GM12878 (cell line): ENCODE measurements around the gene OTULIN.

Source experiments
- EP300 ChIP-seq, 2 experiments: fragments of 150-350 bp in 1 of 2; IDR thresholded peaks; 2 replicates each; pipeline ENCODE4 v1.6.1; 2011 to 2012; ENCODE audit warnings: low read depth in 2 of 2, low read length in 2 of 2, borderline replicate concordance in 1 of 2, improper control_type of control experiment in 1 of 2, inconsistent platforms in 1 of 2; ENCODE audit not compliant: control insufficient read depth in 1 of 2
- JUNB ChIP-seq: IDR thresholded peaks from 2 replicates; pipeline ENCODE4 v1.6.1; 2016; ENCODE audit warnings: antibody characterized with exemption, mild to moderate bottlenecking
- JUND ChIP-seq: IDR thresholded peaks from 2 replicates; pipeline ENCODE4 v1.6.1; 2012; ENCODE audit warnings: low read depth, mild to moderate bottlenecking, low read length, improper control_type of control experiment, moderate library complexity
- KLF5 ChIP-seq: fragments of 450-650 bp; IDR thresholded peaks from 2 replicates; pipeline ENCODE4 v1.6.1; 2014; ENCODE audit warnings: mild to moderate bottlenecking; ENCODE audit not compliant: partially characterized antibody
- NFYB ChIP-seq: IDR thresholded peaks from 2 replicates; pipeline ENCODE4 v1.6.1; 2011; ENCODE audit warnings: low read depth, mild to moderate bottlenecking, low read length, improper control_type of control experiment, moderate library complexity; ENCODE audit not compliant: insufficient read depth
- TF ChIP-seq, protein P1 (sequence below): IDR thresholded peaks from 2 replicates; pipeline ENCODE4 v1.6.1; 2011; ENCODE audit warnings: low read depth, low read length, improper control_type of control experiment, borderline replicate concordance
- TF ChIP-seq, protein P2 (sequence below), 3 experiments: IDR thresholded peaks in 2 of 3; conservative IDR thresholded peaks in 1 of 3; 2 replicates each; pipeline ENCODE4 v1.5.1; 2011; ENCODE audit warnings: low read depth in 3 of 3, low read length in 3 of 3, mild to moderate bottlenecking in 3 of 3, control low read depth in 2 of 3, moderate library complexity in 2 of 3, inconsistent platforms in 1 of 3, mixed read lengths in 1 of 3; ENCODE audit not compliant: control insufficient read depth in 2 of 3, insufficient read depth in 1 of 3; ENCODE audit errors: extremely low read depth in 1 of 3

DNA sequence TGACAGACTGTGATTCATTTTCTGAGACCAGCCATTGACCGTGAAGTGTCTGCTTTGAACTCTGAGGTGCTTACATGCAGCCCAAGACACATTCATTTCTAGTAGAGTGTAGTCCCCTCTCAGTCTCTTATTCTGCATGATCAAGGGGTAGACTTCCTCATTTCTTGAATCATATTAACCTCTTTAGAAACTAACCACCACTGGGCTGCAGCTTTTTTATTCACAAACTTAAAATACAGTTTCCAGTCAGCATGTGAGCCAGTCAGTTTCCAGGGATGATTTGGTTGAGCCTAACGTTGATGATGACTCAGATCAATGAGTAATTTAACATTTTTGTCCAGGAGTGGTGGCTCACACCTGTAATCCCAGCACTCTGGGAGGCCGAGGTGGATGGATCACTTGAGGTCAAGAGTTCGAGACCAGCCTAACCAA is 59.2 kb downstream of the OTULIN start:
- TF ChIP-seq EP300 (IDR thresholded peaks at IDR 0.05; ENCODE audit: borderline replicate concordance in 1 of 2, control insufficient read depth in 1 of 2, low read depth in 2 of 2, low read length in 2 of 2): no peak
- TF ChIP-seq, protein P1, sequence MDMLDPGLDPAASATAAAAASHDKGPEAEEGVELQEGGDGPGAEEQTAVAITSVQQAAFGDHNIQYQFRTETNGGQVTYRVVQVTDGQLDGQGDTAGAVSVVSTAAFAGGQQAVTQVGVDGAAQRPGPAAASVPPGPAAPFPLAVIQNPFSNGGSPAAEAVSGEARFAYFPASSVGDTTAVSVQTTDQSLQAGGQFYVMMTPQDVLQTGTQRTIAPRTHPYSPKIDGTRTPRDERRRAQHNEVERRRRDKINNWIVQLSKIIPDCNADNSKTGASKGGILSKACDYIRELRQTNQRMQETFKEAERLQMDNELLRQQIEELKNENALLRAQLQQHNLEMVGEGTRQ: no peak
- TF ChIP-seq, protein P2, sequence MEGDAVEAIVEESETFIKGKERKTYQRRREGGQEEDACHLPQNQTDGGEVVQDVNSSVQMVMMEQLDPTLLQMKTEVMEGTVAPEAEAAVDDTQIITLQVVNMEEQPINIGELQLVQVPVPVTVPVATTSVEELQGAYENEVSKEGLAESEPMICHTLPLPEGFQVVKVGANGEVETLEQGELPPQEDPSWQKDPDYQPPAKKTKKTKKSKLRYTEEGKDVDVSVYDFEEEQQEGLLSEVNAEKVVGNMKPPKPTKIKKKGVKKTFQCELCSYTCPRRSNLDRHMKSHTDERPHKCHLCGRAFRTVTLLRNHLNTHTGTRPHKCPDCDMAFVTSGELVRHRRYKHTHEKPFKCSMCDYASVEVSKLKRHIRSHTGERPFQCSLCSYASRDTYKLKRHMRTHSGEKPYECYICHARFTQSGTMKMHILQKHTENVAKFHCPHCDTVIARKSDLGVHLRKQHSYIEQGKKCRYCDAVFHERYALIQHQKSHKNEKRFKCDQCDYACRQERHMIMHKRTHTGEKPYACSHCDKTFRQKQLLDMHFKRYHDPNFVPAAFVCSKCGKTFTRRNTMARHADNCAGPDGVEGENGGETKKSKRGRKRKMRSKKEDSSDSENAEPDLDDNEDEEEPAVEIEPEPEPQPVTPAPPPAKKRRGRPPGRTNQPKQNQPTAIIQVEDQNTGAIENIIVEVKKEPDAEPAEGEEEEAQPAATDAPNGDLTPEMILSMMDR (IDR thresholded peaks at IDR 0.05 in 2 of 3, conservative IDR thresholded peaks at IDR 0.05 in 1 of 3; ENCODE audit: control insufficient read depth in 2 of 3, extremely low read depth in 1 of 3, insufficient read depth in 1 of 3, low read depth in 3 of 3, low read length in 3 of 3): no peak
- TF ChIP-seq JUNB: peak; percentile 41
- TF ChIP-seq JUND: no peak
- TF ChIP-seq NFYB: no peak
- no peak for TF ChIP-seq KLF5
